Mucosa of gallbladder (tissue), 1 donor: Measurements from ENCODE around the gene CCSAP. TPM values are rescaled to one million over a fixed set of nuclear protein-coding genes. Genes with fewer than 3 reads are reported as not detected.

Source experiments
- DNase-seq: peaks from one replicate; pipeline ENCODE4 v3.0.0-alpha.2; 2020; ENCODE audit warnings: low spot score
- total RNA-seq: library from RNA; stranded (reverse); gene quantifications from one replicate; pipeline ENCODE4 v1.2.1, GENCODE V29; 2021
- donor health status: DM: no; HTN: no; CAD: no.

Gene CCSAP
- total RNA-seq, 1 donor from 2014 or later, result 4.6 TPM

DNA sequence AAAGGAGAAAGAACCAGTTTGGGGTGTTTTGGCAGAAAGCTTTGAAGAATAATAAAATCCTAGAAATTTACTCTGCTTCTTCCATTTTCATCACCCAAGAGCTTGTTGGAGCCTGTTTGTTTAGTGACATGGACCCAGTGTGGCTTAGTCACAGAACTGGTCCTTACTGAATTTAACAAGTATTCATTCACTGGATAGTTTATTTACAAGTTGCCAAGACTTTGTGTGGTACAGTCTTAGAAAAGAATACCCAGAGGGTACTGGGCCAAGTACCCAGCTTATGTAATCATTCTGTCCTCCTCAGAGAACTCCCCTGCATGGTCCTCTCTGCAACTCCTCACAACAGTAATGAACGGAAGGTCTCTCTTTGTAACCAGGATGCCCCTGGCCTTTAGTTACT lies 55.6 kb downstream of the CCSAP start:
- DNase-seq, result no peak

DNA sequence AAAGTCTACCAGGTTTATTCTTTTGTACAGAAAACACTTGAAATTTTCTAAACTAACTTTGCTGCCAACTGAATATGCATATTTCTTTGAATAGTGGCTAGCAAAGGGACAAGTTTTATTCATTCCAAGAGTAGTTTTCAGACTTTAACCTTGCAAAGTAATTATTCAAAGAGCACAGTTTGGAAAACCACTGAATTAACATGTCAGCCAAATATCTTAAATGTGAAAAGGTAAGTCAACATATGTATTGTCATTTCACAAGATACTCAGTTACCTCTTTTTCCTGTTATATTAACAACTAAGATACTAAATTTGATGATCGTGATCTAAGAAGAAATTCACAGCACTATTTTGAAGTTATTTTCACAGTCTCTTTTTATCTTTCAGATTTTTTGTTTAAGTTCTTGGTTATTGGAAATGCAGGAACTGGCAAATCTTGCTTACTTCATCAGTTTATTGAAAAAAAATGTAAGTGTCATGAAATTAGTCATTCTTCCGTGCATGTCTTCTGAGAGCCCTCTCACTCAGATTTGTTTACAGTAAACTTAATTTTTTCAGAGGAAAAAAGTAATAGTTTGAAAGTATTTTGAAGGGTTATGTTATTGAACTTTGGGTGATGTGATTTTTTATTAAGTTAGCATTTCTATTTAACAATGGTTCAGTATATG lies 56.6 kb downstream of the CCSAP start:
- DNase-seq, result no peak

DNA sequence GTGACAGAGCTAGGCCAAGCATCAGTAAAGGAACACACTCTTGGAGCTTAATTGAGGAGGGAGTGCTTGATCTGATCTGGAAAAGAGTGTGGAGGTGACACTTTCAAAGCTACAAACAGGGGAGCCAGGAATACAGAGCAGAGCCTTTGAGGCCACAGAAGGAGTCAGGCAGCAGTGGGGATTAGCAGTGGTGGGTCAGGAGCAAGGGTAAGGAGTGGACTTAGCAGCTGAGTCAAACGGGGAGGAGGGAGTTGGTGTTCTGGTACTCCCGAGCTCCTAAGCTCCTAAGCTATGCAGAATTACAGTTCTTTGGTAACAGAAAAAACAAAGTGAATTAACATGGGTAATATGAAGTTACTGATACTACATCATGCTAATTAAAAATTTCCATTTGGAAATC lies 57.4 kb downstream of the CCSAP start:
- DNase-seq, result no peak

DNA sequence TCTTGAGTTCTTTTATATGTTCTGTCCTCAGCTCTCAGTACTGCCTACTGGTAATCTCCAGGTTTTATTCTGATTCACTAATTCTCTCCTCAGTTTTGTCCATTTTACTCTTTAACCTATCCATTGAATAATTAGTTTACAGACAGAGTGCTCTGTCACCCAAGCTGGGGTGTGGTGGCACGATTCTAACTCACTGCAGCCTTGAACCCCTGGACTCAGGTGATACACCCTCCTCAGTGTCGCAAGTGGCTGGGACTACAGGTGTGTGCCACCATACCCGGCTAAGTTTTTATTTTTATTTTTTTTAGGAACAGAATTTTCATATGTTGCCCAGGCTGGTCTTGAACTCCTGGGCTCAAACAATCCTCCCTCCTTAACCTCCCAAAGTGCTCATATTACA lies 58.0 kb downstream of the CCSAP start:
- DNase-seq, result no peak

DNA sequence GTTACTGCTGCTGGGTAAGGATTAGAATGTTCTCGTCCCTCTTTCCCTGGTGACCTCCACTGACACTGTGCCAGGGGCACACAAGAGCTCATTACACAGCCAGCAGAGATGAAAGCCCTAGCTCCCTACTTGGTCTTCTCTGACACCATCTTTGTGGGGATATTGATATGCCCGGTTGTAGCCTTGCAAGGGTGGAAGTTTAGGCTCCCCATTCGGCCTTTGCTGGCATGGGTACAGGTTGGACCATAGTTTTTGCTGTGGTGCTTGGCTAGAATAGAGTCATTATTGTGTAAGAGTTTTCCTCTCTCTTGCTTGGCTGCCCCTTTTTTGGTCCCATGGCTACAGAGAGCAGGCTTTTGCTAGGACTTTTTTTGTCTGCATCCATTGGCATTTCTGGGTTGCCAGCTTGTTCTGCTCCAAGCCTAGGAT lies 59.6 kb downstream of the CCSAP start:
- DNase-seq, result no peak

DNA sequence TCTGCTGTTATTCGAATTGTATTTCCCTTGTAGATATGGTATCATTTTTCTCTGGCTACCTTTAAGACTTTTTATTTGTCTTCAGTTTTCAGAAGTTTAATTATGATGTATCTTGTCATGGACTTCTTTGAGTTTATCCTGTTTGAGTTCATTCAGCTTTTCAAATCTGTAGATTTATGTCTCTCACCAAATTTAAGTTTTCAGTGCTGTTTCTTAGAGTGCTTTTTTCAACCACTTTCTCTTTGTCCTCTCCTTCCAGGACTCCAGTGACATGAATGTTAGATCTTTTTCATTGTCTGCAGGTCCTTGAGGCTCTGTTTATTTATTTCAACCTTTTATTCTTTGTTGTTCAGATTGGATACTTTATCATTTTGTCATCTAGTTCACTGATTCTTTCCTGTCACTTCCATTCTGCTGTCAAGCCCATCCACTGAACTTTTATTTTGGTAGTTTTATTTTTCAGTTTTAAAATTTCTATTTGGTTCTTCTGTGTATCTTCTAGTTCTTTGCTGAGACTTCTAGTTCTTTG lies 60.5 kb downstream of the CCSAP start:
- DNase-seq, result no peak

DNA sequence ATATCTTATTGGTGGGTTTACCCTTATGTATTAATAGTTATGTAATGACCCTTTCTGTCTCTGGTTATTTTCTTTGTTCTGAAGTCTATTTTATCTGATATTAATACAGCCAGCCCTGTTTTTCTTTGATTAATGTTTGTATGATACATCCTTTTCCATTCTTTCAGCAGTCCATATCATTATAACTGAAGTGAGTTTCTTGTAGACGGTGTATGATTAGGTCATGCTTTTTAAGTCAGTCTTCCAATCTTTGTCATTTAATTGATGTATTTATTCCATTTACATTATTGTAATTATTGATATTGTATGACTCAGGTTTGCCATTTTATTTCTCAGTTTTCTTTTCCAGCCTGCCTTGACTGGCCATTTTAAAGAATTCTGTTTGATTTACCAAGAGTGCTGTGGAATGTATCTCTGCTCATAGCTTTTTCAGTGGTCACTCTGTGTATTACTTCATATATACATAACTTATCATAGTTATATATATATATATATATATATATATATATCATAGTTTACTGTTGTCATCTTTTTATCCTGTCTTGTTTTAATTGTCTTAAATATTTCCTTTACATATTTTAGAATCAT lies 61.4 kb downstream of the CCSAP start:
- DNase-seq, result no peak

DNA sequence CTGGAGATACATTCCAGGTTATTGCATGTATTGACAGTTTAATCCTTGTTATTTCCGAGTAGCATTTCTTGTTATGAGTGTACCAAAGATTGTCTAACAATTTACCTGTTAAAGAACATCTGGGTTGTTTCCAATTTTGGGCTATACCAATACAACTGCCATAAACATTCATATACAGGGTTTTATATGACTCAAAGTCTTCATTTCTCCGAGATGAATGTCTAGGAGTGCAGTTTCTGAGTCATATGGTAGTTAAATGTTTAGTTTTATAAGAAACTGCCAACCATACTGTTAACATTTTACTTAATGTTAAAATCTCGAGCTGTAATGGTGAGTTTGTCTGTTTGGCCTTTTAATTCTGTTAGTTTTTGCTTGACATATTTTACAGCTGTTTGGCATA lies 61.9 kb downstream of the CCSAP start:
- no peak for DNase-seq

DNA sequence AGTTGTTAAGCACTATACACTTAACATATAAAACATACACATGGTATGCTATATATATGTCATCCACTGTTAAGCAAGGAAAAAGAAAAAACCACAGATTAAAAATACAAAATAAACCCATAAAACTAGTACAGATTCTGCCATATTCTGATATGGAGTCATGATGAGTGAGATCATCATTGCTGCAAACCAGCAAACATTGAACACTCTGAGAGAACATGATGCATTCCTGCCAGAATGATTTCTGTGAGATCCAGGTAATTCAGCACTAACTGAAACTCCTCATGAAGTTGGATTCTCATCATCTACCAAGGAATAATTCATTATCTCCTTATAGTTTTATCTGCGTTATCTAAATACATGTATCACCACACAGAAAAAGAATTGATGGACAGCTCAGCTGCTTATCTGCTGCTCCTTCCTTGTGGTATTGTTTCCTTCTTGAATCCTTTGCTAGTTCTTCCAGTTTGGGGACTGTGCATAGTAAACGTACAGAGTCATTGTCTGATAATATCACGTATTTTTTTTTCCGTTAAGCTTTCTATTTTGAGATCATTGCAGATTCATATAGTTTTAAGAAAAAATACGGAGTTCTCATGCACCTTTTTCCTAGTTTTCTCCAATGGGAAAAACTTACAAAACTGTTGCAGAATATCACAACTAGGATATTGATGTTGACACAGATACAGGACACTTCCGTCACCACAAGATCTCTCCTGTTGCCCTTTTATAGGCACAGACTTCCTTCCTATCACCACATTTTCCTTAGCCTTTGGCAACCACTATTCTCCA lies 62.6 kb downstream of the CCSAP start:
- DNase-seq, result no peak

DNA sequence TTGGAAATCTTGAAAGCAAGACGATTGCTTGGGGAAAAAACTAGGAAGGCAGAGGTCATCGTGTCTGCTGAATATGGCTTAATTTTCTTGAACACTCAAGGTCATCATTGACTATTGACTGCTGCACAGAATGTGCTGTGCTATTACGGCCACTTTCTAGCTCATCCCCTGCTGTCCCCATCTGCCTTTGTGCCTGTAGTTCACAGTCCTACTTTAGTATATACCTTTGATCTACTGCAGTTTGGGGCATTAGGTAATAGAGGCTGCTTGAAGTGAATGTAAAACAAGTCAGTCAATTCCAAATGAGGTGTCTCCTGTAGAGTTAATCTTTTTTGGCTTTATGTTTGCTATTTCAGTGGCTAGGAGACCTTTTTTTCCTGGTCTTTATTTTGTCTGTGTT lies 63.6 kb downstream of the CCSAP start:
- DNase-seq, result no peak

DNA sequence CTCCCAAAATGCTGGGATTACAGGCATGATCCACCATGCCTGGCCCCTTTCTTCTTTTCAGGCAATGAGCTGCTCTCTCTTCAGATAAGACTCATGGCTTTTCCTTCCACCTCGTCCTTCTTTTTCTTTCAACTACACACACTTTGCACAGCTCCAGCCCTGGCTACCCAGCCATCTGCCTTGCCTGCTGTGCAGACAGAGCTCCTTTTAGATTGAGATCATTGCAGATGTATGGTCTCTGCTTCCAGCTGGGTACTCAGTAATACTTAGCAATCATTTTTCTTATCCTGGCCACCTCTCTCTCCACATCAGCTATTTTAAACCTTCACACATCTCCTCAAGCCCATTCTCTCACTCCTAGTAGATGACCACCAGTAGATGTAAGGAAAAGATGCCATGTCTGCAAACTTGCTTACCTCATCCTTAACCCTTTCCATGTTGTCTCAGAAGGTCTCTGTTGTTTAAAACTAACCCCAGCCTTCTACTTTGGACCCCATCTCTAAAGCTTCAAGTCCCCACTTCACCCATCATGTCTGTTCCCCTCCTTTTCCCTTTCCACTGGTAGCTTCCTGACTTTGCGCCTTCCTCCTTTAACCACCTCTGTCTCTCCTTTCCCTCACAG lies 64.6 kb downstream of the CCSAP start:
- DNase-seq, result no peak

DNA sequence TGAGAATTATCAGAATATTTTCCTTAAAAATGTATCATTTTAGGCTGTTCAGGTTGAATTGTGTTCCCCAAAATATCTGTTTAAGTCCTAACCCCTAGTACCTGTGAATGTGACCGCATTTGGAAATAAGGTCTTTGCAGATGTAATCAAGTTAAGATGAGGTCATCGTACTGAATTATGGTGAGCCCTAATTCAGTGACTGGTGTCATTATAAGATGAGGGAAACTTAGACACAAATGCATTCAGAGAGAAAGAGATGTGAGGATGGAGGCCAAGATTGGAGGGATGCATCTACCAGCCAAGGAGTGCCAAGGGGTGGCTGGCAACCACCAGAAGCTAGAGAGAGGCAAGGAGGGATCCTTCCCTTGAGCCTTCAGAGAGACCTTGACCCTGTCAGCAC lies 67.8 kb downstream of the CCSAP start:
- DNase-seq, result no peak

DNA sequence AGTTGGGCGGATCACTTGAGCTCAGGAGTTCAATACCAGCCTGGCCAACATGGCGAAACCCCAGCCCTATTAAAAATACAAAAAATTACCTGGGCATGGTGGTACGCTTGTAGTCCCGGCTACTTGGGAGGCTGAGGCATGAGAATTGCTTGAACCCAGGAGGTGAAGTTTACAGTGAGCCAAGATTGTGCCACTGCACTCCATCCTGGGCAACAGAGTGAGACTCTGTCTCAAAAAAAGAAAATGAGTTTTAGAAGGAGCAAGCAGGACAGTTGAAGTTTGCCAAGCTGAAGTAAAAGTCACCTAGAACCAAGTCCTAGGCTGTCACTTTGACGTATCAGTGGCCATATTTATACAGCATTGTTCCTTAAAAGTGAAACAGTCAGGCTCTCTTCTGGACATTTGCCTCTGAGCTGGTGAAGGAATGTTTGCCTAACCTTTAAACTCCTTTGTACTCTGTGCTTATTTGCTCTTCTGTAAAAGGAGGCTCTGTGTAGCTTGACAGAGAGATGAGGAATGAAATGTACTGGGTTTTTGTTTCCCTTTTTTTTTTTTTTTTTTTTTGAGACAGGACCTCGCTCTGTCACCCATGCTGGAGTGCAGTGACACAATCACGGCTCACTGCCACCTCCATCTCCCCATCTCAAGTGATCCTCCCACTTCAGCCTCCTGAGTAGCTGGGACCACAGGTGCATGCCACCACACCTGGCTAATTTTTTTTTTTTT lies 69.2 kb downstream of the CCSAP start:
- peak; percentile 36 for DNase-seq

DNA sequence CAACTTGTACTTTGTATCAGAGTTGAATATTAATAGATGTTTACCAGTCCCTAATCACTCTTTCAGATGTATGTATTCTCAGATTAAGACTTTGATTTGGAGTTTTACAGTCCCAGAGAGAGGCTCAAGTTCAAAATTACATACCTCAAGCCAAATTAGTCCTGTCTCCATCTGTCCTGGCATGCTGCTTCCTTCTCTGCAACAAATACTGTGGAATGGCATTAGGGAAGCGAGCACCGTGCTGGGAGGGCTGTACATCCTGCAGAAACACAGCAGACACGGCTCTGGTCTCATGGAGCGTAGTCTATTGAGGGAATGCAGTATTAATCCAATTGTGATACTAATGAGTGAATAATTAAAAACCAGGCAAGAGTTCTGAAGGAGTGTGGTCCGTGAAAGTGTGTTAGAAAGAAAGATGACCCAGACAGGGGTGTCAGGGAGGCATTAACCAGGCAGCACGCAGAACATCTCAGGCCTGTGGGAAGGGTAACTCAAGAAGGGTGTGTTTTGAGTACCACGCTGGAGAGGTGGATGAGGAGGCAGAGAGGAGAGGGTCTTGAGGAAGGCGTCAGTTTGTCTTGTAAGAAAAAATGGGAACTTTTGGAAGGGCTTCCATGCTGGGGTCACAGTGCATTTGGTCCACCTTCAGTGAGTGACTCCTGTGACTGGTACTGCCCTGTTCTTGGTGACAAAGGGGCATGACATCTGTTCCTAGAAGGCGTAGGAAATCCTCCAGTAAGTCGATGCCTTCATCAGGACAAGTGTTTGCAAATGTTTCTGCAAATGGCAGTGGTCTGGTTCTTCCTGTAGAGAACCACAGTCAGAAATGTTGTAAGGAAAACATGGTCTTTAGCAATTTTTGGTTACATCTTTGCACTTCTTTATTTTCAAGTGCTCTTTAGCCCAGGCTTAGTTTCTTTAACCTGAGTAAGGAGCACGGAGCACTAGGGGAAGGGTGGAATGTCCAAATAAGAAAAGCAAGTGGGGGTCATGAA lies 70.4 kb downstream of the CCSAP start:
- DNase-seq, result no peak

DNA sequence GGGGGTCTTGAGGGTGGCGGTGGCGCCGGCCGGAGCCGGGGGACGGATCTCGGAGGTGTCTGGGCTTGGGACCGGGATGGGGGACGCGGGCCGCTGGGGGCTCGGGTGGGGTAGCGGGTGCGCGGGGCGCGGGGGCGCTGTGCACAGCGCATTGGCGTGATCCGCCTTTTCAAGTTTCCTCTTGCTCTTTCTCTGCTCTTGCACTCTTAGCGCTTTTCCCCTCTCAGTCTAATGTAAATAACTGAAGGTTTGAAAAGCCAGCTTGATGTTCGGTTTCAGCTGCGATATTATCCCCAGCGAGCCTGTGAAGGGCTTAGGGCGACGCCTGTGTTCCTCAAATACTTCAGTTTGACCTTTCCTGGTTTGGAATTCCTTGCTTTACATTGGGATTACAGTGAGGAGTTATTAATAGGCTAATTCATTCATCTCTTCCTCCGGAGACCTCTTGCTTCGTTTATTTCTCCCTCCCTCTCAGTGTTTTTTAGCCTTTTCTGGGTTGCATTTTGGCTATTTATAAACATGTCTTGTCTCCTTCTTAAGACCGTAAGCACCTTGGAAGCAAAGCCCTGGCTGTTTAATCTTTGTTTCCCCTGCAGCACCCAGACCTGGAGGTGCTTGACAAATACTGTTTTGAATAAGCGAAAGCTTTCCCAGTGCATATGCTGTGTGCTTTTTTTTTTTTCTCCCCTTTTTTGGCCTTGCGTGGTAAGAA lies 71.2 kb downstream of the CCSAP start:
- DNase-seq, result no peak

Other genes starting within 250 kb of the CCSAP start
- gene RAB4A, start 71.9 kb downstream of the CCSAP start, total RNA-seq, result 109 TPM
- 0.17 TPM for gene ACTA1, start 91.0 kb upstream of the CCSAP start, total RNA-seq
- 30.3 TPM for gene NUP133, start 165.3 kb upstream of the CCSAP start, total RNA-seq
- 14.9 TPM for gene ABCB10, start 215.7 kb upstream of the CCSAP start, total RNA-seq